Mesothelial cell of epicardium (in vitro differentiated cells): ENCODE measurements around the gene FANCD2OS. TPM values are rescaled to one million over a fixed set of nuclear protein-coding genes. Genes with fewer than 3 reads are reported as not detected.

Experiments used
- DNase-seq, 2 experiments: peaks; one replicate each; pipeline ENCODE4 v3.0.0; 2021; ENCODE audit warnings: low spot score in 2 of 2; ENCODE audit not compliant: unreplicated experiment in 2 of 2
- H3K27ac Mint-ChIP-seq: 2 replicates; pipeline ENCODE4 v1.8.0; 2021; ENCODE audit warnings: mixed read lengths
- H3K27me3 Mint-ChIP-seq: 2 replicates; pipeline ENCODE4 v1.8.0; 2021; ENCODE audit warnings: low read depth, mixed read lengths
- H3K36me3 Mint-ChIP-seq: 2 replicates; pipeline ENCODE4 v1.8.0; 2021; ENCODE audit warnings: mixed read lengths
- H3K4me1 Mint-ChIP-seq: 2 replicates; pipeline ENCODE4 v1.8.0; 2021; ENCODE audit warnings: mixed read lengths
- H3K4me3 Mint-ChIP-seq: 2 replicates; pipeline ENCODE4 v1.8.0; 2021; ENCODE audit warnings: mild to moderate bottlenecking, moderate library complexity, mixed read lengths
- H3K9me3 Mint-ChIP-seq: 2 replicates; pipeline ENCODE4 v1.8.0; 2021; ENCODE audit warnings: mixed read lengths
- total RNA-seq: library from RNA; stranded (reverse); gene quantifications from 3 replicates; pipeline ENCODE4 v1.2.1, GENCODE V29; 2021
- TF ChIP-seq, protein P1 (sequence below): fragments of 200-600 bp; sonication (generic); IDR thresholded peaks from one replicate; pipeline ENCODE4 v1.5.0; 2021; ENCODE audit warnings: antibody characterized with exemption; ENCODE audit not compliant: unreplicated experiment

The FANCD2OS gene, protein sequence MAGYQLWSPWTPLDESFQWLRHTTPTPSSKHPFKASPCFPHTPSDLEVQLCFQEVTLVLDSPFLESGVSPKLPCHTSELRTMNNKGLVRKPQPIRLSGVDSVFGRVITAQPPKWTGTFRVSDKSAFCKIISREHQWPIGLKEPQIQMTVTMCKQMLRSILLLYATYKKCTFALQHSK
- total RNA-seq: not detected in 3 replicates

DNA sequence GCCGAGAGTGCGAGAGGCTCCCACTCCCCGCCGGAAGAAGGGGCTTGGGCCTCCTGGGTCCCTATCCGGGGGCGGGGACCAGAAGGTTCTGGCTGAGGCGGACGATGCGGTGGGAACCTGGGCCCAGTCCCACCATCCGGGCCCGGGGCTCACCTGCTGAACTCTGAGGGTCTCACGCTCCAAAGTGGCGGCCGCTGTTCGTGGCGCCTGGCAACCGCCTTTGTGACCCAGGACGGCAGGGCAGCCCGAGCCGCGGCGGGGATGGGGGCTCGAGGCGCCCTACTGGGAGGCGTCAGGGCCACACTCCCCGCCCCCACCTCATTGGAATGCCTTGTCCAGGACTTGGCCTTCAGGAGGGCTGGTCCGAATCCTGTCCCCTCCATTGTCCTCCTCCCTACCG is at the start of gene FANCD2OS:
TSS of gene FANCD2OS (minus strand) at position 165 of the 400 bp plus-strand sequence. CDS start 3,481 bp downstream, outside the sequence.
- H3K9me3 Mint-ChIP-seq: no peaks in the 10 kb centered on the region
- H3K27me3 Mint-ChIP-seq: peaks cover 3% of the 10 kb centered on the region
- no peak within 1 kb of the TSS for H3K27ac Mint-ChIP-seq
- DNase-seq: no peak
- no peaks in the 10 kb centered on the region for H3K36me3 Mint-ChIP-seq
- H3K4me3 Mint-ChIP-seq: no peak within 1 kb of the TSS
- no peaks in the 10 kb centered on the region for H3K4me1 Mint-ChIP-seq
- TF ChIP-seq, protein P1, sequence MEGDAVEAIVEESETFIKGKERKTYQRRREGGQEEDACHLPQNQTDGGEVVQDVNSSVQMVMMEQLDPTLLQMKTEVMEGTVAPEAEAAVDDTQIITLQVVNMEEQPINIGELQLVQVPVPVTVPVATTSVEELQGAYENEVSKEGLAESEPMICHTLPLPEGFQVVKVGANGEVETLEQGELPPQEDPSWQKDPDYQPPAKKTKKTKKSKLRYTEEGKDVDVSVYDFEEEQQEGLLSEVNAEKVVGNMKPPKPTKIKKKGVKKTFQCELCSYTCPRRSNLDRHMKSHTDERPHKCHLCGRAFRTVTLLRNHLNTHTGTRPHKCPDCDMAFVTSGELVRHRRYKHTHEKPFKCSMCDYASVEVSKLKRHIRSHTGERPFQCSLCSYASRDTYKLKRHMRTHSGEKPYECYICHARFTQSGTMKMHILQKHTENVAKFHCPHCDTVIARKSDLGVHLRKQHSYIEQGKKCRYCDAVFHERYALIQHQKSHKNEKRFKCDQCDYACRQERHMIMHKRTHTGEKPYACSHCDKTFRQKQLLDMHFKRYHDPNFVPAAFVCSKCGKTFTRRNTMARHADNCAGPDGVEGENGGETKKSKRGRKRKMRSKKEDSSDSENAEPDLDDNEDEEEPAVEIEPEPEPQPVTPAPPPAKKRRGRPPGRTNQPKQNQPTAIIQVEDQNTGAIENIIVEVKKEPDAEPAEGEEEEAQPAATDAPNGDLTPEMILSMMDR: no peak

DNA sequence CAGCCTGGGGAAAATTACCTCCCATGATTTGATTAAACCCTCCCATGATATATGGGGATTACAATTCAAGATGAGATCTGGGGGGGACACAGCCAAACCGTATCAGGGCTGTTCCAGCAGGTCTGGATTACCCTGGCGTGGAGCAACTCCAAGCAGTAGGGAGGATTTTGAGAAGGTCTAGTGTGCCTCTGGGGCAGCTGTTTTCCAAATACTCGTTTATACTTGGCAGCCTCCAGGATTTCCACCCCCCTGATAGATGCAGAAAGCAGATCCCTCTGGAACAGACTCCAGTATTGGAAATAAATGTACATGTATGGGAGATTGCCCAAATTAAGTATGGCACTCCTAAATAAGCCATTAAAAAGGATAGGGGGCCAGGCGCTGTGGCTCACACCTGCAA is 49.0 kb upstream of the FANCD2OS start:
- DNase-seq: no peak
- Mint-ChIP-seq H3K4me1 (peaks cover 3% of the 10 kb centered on the region), H3K27ac (no peak overlapping the region), H3K36me3 (peaks cover 9% of the 10 kb centered on the region), H3K27me3 (no peaks in the 10 kb centered on the region), H3K9me3 (no peaks in the 10 kb centered on the region), H3K4me3 (no peak overlapping the region)
- TF ChIP-seq, protein P1: no peak

DNA sequence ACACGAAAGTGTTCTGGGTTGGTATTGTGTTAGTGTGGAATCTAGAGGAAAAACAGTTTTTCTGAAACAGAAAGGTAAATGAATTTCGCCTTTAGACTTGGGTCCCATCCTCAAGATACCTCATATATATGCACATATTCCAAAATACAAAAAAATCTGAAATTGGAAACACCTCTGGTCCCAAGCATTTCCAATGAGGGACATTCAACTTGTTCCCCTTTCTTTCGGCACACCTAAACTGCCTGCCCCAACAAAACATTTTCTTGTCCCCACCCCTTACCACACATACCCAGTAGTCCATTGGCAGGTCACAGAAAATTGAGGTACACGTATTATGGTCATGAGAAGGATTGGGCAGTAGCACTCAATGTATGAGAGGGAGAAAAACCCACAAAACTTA is 47.6 kb upstream of the FANCD2OS start:
- H3K36me3 Mint-ChIP-seq: peaks cover 20% of the 10 kb centered on the region
- TF ChIP-seq, protein P1: no peak
- no peak overlapping the region for H3K27ac Mint-ChIP-seq
- H3K4me1 Mint-ChIP-seq: peaks cover 3% of the 10 kb centered on the region
- H3K9me3 Mint-ChIP-seq: no peaks in the 10 kb centered on the region
- no peaks in the 10 kb centered on the region for H3K27me3 Mint-ChIP-seq
- no peak overlapping the region for H3K4me3 Mint-ChIP-seq
- no peak for DNase-seq

DNA sequence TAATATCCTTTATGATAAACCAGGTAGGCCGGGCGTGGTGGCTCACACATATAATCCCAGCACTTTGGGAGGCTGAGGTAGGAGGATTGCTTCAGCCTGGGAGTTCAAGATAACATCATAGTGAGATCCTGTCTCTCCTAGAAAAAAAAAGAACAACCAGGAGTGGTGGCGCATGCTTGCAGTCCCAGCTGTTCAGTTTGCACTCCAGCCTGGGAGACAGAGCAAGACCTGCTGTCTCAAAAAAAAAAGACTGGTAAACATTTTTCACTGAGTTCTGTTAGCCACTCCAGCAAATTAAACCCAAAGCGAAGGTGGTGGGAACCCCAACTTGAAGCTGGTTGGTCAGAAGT is 47.0 kb upstream of the FANCD2OS start:
- TF ChIP-seq, protein P1: no peak
- H3K4me1 Mint-ChIP-seq: no peaks in the 10 kb centered on the region
- no peaks in the 10 kb centered on the region for H3K27me3 Mint-ChIP-seq
- no peak overlapping the region for H3K27ac Mint-ChIP-seq
- H3K9me3 Mint-ChIP-seq: no peaks in the 10 kb centered on the region
- DNase-seq: no peak
- H3K4me3 Mint-ChIP-seq: no peak overlapping the region
- H3K36me3 Mint-ChIP-seq: peaks cover 26% of the 10 kb centered on the region

DNA sequence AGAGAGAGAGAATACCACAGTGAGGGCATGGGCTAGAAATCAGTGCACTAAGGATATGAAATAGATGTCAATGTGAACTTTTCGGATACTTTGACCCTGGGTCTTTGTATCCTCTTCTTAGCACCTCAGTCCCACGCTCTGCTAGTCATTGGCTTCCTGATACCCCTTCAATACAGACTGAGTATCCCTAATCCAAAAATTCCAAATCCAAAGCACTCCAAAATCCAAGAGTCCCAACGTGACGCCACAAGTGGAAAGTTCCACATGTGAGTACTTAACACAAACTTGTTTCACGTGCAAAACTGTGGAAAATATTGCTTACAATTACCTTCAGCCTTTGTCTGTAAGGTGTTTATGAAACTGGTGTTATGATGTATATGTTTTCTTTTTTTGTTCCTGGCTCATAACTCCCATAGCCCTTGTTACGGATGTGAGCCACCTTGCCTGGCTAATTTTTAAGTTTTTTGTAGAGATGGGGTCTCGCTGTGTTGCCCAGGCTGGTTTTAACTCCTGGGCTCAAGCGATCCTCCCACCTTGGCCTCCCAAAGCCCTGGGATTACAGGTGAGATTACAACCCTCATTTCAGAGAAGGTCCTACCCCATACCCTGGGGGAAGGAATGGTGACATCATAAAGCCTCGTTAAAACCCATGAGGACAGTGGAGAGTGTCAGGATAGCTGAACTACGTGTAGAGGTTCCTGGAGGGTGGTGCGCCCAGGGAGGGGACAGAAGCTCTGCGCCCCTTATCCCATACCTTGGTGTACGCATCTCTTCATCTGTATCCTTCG is 46.5 kb upstream of the FANCD2OS start:
- Mint-ChIP-seq H3K36me3 (peaks cover 31% of the 10 kb centered on the region), H3K27me3 (no peaks in the 10 kb centered on the region), H3K4me1 (no peaks in the 10 kb centered on the region), H3K4me3 (no peak overlapping the region), H3K27ac (no peak overlapping the region), H3K9me3 (no peaks in the 10 kb centered on the region)
- no peak for DNase-seq
- TF ChIP-seq, protein P1: no peak
